NCI-H1092 (cell line): ENCODE data around the gene KCNJ11.

Source experiments
- DNase-seq: peaks from one replicate; lab custom pipeline; 2025; lab: John Stamatoyannopoulos, UW

KCNJ11 gene

DNA sequence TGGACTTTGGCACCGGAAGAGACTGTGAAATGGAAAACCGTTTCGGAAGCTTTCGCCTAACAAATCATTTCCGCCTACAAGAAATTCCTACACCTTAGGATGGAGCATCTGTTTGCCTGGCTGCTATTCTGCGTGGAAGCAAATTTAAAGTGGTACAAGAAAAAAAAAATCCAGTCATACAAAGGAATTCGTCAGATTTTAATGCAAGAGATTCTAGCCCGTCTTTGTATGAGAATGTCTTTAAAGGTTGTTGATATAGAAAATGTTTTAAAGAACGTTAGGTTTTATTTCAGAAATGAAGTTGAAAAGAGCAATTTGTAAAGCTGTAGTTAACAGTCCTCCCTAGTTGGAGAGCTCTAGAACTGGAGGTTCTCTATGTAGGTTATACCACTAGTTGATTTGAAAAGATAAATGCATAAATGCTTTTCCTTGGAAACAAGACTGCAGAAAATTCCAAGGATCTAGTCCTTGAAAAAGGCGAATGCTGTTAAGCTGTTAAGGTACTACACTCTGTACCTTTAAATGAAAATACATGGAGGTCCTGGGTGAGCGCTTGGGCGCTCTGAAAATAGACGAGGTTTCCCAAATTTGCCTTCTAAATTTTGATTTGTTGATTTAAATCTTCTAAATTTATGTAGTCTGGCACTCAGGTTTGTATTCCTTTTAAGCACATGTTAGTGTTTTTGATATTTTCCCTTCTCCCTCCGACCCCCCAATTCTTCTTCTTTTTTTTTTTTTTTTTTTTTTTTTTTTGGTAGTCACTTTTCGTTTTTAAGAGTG is 34.4 kb downstream of the KCNJ11 start:
- no peak for DNase-seq

DNA sequence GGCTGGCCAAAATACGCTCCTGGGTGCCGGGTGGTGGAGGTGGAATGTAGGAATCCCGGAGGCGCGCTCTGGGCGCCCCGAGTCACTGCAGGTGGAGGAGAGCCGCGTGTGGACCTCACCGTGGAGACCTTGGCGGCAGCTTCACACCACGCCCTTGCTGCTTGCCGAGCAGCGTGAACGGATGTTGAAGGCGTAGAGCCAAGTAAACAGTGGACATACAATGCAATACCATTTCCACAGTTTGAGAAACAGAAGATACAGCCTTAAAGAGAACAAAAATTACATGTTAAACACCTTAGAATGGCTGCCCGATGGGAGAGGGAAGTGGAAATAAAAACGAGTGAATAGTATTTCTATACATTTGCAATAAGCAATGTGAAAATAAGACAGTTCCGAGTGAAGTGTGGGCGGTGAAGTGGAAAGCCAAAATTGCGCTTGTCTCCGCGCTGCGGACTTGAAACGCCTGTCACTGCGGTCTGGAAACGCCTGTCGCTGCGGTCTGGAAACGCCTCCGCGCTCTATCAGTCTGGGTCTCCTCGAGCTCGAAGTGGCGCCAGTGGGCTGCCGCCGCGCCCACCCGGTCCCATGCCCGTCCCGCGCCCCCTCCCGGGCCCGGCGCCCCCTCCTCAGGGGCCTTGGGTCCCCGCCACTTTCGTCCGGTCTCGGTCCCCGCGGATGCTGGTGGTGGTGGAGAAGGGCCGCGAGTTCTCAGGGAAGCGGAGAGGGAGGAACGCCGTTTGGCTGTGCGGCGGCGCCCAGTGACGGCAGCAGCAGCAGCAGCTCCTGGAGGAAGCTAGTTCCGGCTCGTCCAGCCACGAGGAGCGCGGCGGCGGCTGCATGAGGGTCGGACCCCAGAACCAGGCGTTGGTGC is 35.3 kb downstream of the KCNJ11 start:
- peak; percentile 76 for DNase-seq

- DNase-seq: no peak
Observed at GRCh38 chr11:17351510-17352176, 36.8 kb downstream of the KCNJ11 start, which contains the start of gene NCR3LG1. Gene NCR3LG1, plus strand, starts transcription at chr11:17351800. Its CDS starts 170 bp downstream, at chr11:17351970.

DNA sequence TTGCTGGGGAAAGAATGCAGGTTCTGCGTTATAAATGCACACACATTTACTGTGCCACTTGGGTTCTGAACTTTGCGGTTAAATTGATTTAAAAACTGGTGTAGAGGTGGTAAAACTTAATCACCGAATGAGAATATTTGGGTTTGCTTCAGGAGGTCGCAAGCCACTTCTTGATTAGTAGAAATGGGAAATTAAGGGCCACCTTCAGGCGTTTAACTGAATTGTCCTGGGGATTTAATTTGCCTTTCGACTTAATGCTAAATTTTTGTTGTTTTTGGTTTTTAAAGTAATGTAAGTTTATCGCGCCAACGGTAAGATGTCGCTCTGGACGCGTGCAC is 37.3 kb downstream of the KCNJ11 start:
- no peak for DNase-seq

GRCh38 chr11:17350455-17351171 is 37.8 kb downstream of the KCNJ11 start:
- DNase-seq: no peak

- DNase-seq: no peak
Observed at GRCh38 chr11:17347676-17348075, 40.8 kb downstream of the KCNJ11 start.

DNA sequence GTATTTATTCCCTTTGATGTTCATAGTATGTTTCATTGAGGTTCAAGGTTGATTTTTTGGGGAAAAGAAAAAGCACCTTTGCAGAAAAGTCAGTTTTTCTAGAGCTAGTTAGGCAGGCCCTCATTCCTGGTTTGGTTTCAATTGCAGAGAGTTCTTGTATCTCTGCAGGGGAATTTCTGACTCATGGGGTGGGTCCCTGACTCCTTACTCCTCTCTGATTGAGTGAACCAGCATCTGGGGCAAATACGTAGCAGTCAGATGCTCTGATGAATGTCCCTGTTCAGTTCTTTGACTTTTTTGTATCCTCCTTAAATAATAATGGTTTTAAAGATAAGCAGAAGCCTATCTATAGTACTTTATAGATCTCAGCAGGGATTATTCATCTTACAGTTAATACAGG is 44.6 kb downstream of the KCNJ11 start:
- DNase-seq: no peak

DNA sequence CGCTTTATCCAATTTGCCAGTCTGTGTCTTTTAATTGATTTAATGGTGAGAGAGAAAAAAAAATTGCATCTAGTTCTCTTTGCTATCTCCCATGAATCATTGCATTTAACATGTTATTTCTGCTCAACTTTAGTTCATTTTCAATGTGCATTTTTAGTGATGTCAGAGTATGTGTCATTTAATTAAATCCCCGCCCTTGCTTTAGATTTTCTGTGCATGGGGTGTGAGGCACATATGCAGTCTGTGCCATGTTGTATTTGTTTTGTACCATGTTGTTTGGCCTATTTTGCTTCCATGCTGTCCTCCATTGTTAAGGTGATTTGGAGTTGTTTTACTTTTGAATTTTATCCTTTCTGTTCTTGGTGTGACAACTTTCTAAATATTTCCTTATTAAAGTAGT is 45.2 kb downstream of the KCNJ11 start:
- DNase-seq: no peak
